B cell (primary cell): ENCODE results near the gene KCND2. TPM values are rescaled to one million over a fixed set of nuclear protein-coding genes. Genes with fewer than 3 reads are reported as not detected.

ENCODE experiments used
- ATAC-seq: fragments of 200-7000 bp; cut with Tn5 transposase; one replicate; pipeline ENCODE4 v1.10.0; 2021; ENCODE audit warnings: low read depth, mild to moderate bottlenecking, moderate number of reproducible peaks, moderate library complexity
- CTCF ChIA-PET: fragments of 350-600 bp; sonication (Branson Sonifier 250); formaldehyde crosslinking; loops from one replicate; lab custom pipeline; 2021; ENCODE audit warnings: antibody characterized with exemption, inconsistent platforms; lab: Charles Lee
- POLR2A ChIA-PET: fragments of 350-600 bp; sonication (Branson Sonifier 250); formaldehyde crosslinking; loops from one replicate; lab custom pipeline; 2021; ENCODE audit warnings: antibody characterized with exemption; lab: Charles Lee
- DNase-seq: peaks from one replicate; pipeline ENCODE4 v3.0.0; 2013
- H2AFZ ChIP-seq: 2 replicates; pipeline ENCODE4 v1.6.1; 2012; ENCODE audit warnings: mild to moderate bottlenecking, low read depth, low read length; ENCODE audit not compliant: insufficient read depth, poor library complexity, severe bottlenecking
- H3K27ac ChIP-seq, 2 donors: 1 replicate in 1 of 2; 2 replicates in 1 of 2; pipeline ENCODE4 v1.5.1; 2012 to 2013; ENCODE audit warnings: low read length in 2 of 2, mild to moderate bottlenecking in 2 of 2, moderate library complexity in 1 of 2
- H3K27me3 ChIP-seq, 4 experiments: fragments of 200-600 bp in 1 of 4; sonication (generic) in 1 of 4; replicated peaks in 1 of 4; 1 replicate in 2 of 4; 2 replicates in 2 of 4; pipeline versions ENCODE4 v1.6.1 to v1.7.0; 2013 to 2016; ENCODE audit warnings: low read length in 3 of 4, mild to moderate bottlenecking in 2 of 4, mixed read lengths in 1 of 4, moderate library complexity in 1 of 4; ENCODE audit not compliant: insufficient read depth in 4 of 4, control insufficient read depth in 3 of 4; ENCODE audit errors: control extremely low read depth in 1 of 4
- H3K36me3 ChIP-seq, 2 experiments: replicated peaks in 1 of 2; 1 replicate in 1 of 2; 2 replicates in 1 of 2; pipeline versions ENCODE4 v1.6.1 to v1.7.1; 2013; ENCODE audit warnings: low read length in 1 of 2; ENCODE audit not compliant: insufficient read depth in 2 of 2, control insufficient read depth in 1 of 2; ENCODE audit errors: control extremely low read depth in 1 of 2, extremely low read depth in 1 of 2
- H3K4me1 ChIP-seq, 2 donors: fragments of 200-600 bp in 1 of 2; sonication (generic) in 1 of 2; 1 replicate in 1 of 2; 2 replicates in 1 of 2; pipeline versions ENCODE4 v1.5.1 to v1.6.1; 2013 to 2017; ENCODE audit warnings: low read length in 2 of 2; ENCODE audit not compliant: control insufficient read depth in 2 of 2, insufficient read depth in 2 of 2
- H3K4me2 ChIP-seq: replicated peaks from 2 replicates; pipeline ENCODE3; 2012; ENCODE audit warnings: mild to moderate bottlenecking, low read depth, low read length; ENCODE audit not compliant: poor library complexity, severe bottlenecking
- H3K4me3 ChIP-seq, 5 experiments: fragments of 200-600 bp in 1 of 5; sonication (generic) in 1 of 5; 1 replicate in 3 of 5; 2 replicates in 2 of 5; pipeline versions ENCODE4 v1.5.1 to v1.7.0; 2011 to 2016; ENCODE audit warnings: low read length in 4 of 5, mild to moderate bottlenecking in 4 of 5, low read depth in 2 of 5, control low read depth in 1 of 5, moderate library complexity in 1 of 5; ENCODE audit not compliant: insufficient read depth in 1 of 5; ENCODE audit errors: control extremely low read depth in 1 of 5, extremely low read depth in 1 of 5
- H3K79me2 ChIP-seq: fragments of 200-600 bp; sonication (generic); one replicate; pipeline ENCODE4 v1.6.0; 2016; ENCODE audit warnings: low read length; ENCODE audit not compliant: control insufficient read depth, insufficient read depth
- H3K9ac ChIP-seq: fragments of 200-600 bp; sonication (generic); 2 replicates; pipeline ENCODE4 v1.6.1; 2017; ENCODE audit warnings: mild to moderate bottlenecking, low read length, moderate library complexity
- H3K9me3 ChIP-seq, 3 donors: one replicate each; pipeline versions ENCODE4 v1.6.1 to v1.7.1; 2013; ENCODE audit warnings: low read length in 2 of 3; ENCODE audit not compliant: control insufficient read depth in 2 of 3, insufficient read depth in 1 of 3; ENCODE audit errors: control extremely low read depth in 1 of 3
- H4K20me1 ChIP-seq: 2 replicates; pipeline ENCODE4 v1.6.0; 2012; ENCODE audit warnings: mild to moderate bottlenecking, low read length; ENCODE audit not compliant: insufficient read depth, control insufficient read depth, poor library complexity, severe bottlenecking
- H3K27ac Mint-ChIP-seq: one replicate; pipeline ENCODE4 v1.8.0; 2021; ENCODE audit warnings: mixed read lengths
- H3K27me3 Mint-ChIP-seq: one replicate; pipeline ENCODE4 v1.8.0; 2021; ENCODE audit warnings: mixed read lengths
- H3K4me1 Mint-ChIP-seq: one replicate; pipeline ENCODE4 v1.8.0; 2021; ENCODE audit warnings: mixed read lengths
- H3K4me3 Mint-ChIP-seq: one replicate; pipeline ENCODE4 v1.8.0; 2021; ENCODE audit warnings: mixed read lengths
- H3K9me3 Mint-ChIP-seq: one replicate; pipeline ENCODE4 v1.8.0; 2022; ENCODE audit warnings: mixed read lengths; ENCODE audit not compliant: insufficient read depth
- CTCF ChIP-seq: fragments of 200-600 bp; IDR thresholded peaks from one replicate; pipeline ENCODE4 v1.8.0; 2022; ENCODE audit warnings: antibody characterized with exemption, mild to moderate bottlenecking
- EZH2 ChIP-seq: IDR thresholded peaks from 2 replicates; pipeline ENCODE4 v1.6.1; 2012; ENCODE audit warnings: borderline replicate concordance, low read depth, mild to moderate bottlenecking, moderate library complexity, low read length; ENCODE audit not compliant: insufficient read depth, poor library complexity, severe bottlenecking
- WGBS: methylation state at CpG from one replicate; pipeline ENCODE4 v1.1.5; 2013; ENCODE audit warnings: missing lambda C conversion rate; ENCODE audit not compliant: insufficient coverage; 5-methylcytosine and 5-hydroxymethylcytosine counted together
- intact Hi-C: fragments of 100-400 bp; cut with micrococcal nuclease; formaldehyde crosslinking; loops from one replicate; pipeline ENCODE4 v1.10.0; 2022
- polyA plus RNA-seq: library from polyadenylated mRNA; depleted of rRNA; stranded (reverse); fragments of >200 nt; gene quantifications from 2 replicates; pipeline ENCODE4 v1.2.3, GENCODE V29; 2012
- total RNA-seq, 2 donors: library from RNA; stranded (reverse); fragments of 120-200 nt in 1 of 2; gene quantifications; 1 replicate in 1 of 2; 2 replicates in 1 of 2; pipeline versions ENCODE4 v1.2.3 to v1.2.4, GENCODE V29; 2013 to 2022

Gene KCND2
- total and polyA plus RNA-seq, 2 donors (not counting 1 experiment from before 2014, with no cell fraction given) = not detected

GRCh38 chr7:120523985-120524384 lies 251.0 kb downstream of the KCND2 start:
- Mint-ChIP-seq H3K4me3 (no peak overlapping the region), H3K27ac (no peak overlapping the region), H3K9me3 (no peaks in the 10 kb centered on the region), H3K4me1 (no peaks in the 10 kb centered on the region), H3K27me3 (no peaks in the 10 kb centered on the region)
- DNase-seq (no peak), ATAC-seq (no peak)
- Histone ChIP-seq H3K9ac (no peak overlapping the region), H3K4me1 (no peaks in the 10 kb centered on the region), H3K27ac (no peak overlapping the region), H4K20me1 (no peaks in the 10 kb centered on the region), H3K36me3 (no peaks in the 10 kb centered on the region), H3K4me2 (no peak overlapping the region), H3K27me3 (no peaks in the 10 kb centered on the region), H3K79me2 (no peaks in the 10 kb centered on the region), H3K4me3 (no peak overlapping the region), H3K9me3 (no peaks in the 10 kb centered on the region), H2AFZ (no peak overlapping the region)
- POLR2A ChIA-PET = no interaction called here
- intact Hi-C loops = no loop called here
- CTCF ChIA-PET = no interaction called here
- WGBS = 93% methylated on average over 3 of the region's 7 CpGs
- TF ChIP-seq CTCF (no peak), EZH2 (no peak)

- Mint-ChIP-seq H3K4me1 (no peaks in the 10 kb centered on the region), H3K4me3 (no peak overlapping the region), H3K27me3 (no peaks in the 10 kb centered on the region), H3K9me3 (no peaks in the 10 kb centered on the region), H3K27ac (no peak overlapping the region)
- no peak for TF ChIP-seq CTCF
- TF ChIP-seq EZH2 = no peak
- WGBS = no CpG with 5 or more reads among the region's 5 CpGs
- H3K4me1 ChIP-seq = no peaks in the 10 kb centered on the region
- H3K27me3 ChIP-seq = no peaks in the 10 kb centered on the region
- H2AFZ ChIP-seq = no peak overlapping the region
- CTCF ChIA-PET = interaction anchor here (0.7 kb wide), 1 partner anchor 1361 kb away, joined by 4 read pairs; no protein-coding TSS in a partner anchor
- ATAC-seq (no peak), DNase-seq (no peak)
- intact Hi-C loops = no loop called here
- no peaks in the 10 kb centered on the region for H3K79me2 ChIP-seq
- H4K20me1 ChIP-seq = no peaks in the 10 kb centered on the region
- no peak overlapping the region for H3K4me2 ChIP-seq
- H3K9me3 ChIP-seq = no peaks in the 10 kb centered on the region
- POLR2A ChIA-PET = no interaction called here
- no peak overlapping the region for H3K4me3 ChIP-seq
- H3K9ac ChIP-seq = no peak overlapping the region
- H3K36me3 ChIP-seq = no peaks in the 10 kb centered on the region
- no peak overlapping the region for H3K27ac ChIP-seq
These were observed 254.0 kb downstream of the KCND2 start for GRCh38 chr7:120526902-120527509.
